Common myeloid progenitor, CD34-positive (primary cell): ENCODE measurements around the gene DCLRE1B.

Experiments
- CTCF ChIA-PET: fragments of 350-600 bp; sonication (Branson Sonifier 250); formaldehyde crosslinking; loops from one replicate; lab custom pipeline; 2021; ENCODE audit warnings: antibody characterized with exemption; lab: Charles Lee
- POLR2A ChIA-PET: fragments of 350-600 bp; sonication (Branson Sonifier 250); formaldehyde crosslinking; loops from one replicate; lab custom pipeline; 2021; ENCODE audit warnings: antibody characterized with exemption; lab: Charles Lee
- DNase-seq, 3 donors: peaks; one replicate each; pipeline versions ENCODE4 v3.0.0 to v3.0.0-alpha.2; 2013
- H3K27ac ChIP-seq, 2 experiments: 1 replicate in 1 of 2; 2 replicates in 1 of 2; pipeline ENCODE4 v1.7.0; 2013; ENCODE audit warnings: inconsistent platforms in 2 of 2, low read length in 2 of 2, mild to moderate bottlenecking in 2 of 2, low read depth in 1 of 2, moderate library complexity in 1 of 2; ENCODE audit not compliant: severe bottlenecking in 2 of 2, insufficient read depth in 1 of 2, poor library complexity in 1 of 2
- H3K27me3 ChIP-seq, 5 experiments: replicated peaks in 2 of 5; 1 replicate in 3 of 5; 2 replicates in 2 of 5; pipeline versions ENCODE4 v1.6.1 to v1.7.0; 2013; ENCODE audit warnings: low read length in 4 of 5, mild to moderate bottlenecking in 2 of 5, moderate library complexity in 2 of 5, inconsistent platforms in 1 of 5; ENCODE audit not compliant: insufficient read depth in 5 of 5, control insufficient read depth in 4 of 5
- H3K36me3 ChIP-seq, 4 experiments: 1 replicate in 2 of 4; 2 replicates in 2 of 4; pipeline versions ENCODE4 v1.6.1 to v1.7.0; 2013; ENCODE audit warnings: low read length in 3 of 4, control low read depth in 1 of 4, mild to moderate bottlenecking in 1 of 4; ENCODE audit not compliant: control insufficient read depth in 4 of 4, insufficient read depth in 4 of 4
- H3K4me1 ChIP-seq, 4 experiments: 1 replicate in 3 of 4; 2 replicates in 1 of 4; pipeline versions ENCODE4 v1.6.1 to v1.7.1; 2013; ENCODE audit warnings: low read length in 3 of 4, mild to moderate bottlenecking in 3 of 4, control low read depth in 1 of 4, inconsistent platforms in 1 of 4, moderate library complexity in 1 of 4; ENCODE audit not compliant: control insufficient read depth in 4 of 4, insufficient read depth in 4 of 4; ENCODE audit errors: control extremely low read depth in 1 of 4
- H3K4me3 ChIP-seq, 7 experiments: 1 replicate in 4 of 7; 2 replicates in 3 of 7; pipeline versions ENCODE4 v1.5.1 to v1.7.0; 2013; ENCODE audit warnings: mild to moderate bottlenecking in 7 of 7, low read length in 6 of 7, moderate library complexity in 6 of 7, inconsistent platforms in 2 of 7, low read depth in 2 of 7, control low read depth in 1 of 7; ENCODE audit not compliant: insufficient read depth in 4 of 7, control insufficient read depth in 1 of 7; ENCODE audit errors: extremely low read depth in 1 of 7
- H3K9me3 ChIP-seq, 5 experiments: 1 replicate in 4 of 5; 2 replicates in 1 of 5; pipeline versions ENCODE4 v1.6.1 to v1.7.1; 2013; ENCODE audit warnings: low read length in 4 of 5, mild to moderate bottlenecking in 2 of 5, inconsistent platforms in 1 of 5, low read depth in 1 of 5, moderate library complexity in 1 of 5; ENCODE audit not compliant: control insufficient read depth in 4 of 5, insufficient read depth in 2 of 5; ENCODE audit errors: control extremely low read depth in 1 of 5
- WGBS: methylation state at CpG from one replicate; pipeline ENCODE4 v1.1.5; 2013; ENCODE audit not compliant: insufficient coverage; 5-methylcytosine and 5-hydroxymethylcytosine counted together

Gene DCLRE1B

DNA sequence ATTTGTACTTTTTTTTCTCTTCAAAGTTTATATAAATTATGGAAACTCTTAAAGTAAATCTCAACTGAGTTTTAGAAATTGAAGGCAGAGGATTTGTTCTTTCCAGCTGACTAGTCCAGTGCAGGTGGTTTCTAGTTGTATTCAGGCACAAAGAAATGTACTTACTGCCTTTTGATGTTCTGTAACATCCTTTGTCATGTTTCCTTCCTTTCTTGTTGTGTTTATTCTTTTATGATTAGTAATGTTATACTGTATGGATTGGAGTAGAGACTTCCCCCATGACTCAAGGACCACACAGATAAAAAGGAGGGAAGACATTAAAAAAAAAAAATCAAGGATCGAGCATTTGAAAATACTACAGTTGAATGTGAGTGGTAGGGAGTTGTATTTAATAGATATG is 32.0 kb downstream of the DCLRE1B start:
- WGBS, result no CpG with 5 or more reads among the region's 1 CpG

DNA sequence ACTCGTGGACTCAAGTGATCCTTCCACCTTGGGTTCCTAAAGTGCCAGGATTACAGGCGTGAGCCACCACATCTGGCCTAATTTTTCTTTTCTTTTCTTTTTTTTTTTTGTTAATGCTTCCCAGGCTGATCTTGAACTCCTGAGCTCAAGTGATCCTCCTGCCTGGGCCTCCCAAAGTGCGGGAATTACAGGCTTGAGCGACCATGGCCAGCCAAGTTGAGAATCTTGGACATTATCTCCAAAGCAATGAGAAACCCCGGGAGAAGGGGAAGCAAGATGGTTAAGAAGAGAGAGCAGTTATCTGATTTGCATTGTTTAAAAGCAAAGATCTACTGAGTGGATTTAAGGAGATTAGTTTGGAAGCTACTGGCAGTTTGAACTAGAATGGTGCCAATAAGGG is 33.1 kb downstream of the DCLRE1B start:
- POLR2A ChIA-PET, result no interaction called here

More for the DNA sequence above, 32.0 kb downstream of the DCLRE1B start:
- Histone ChIP-seq H3K36me3 (peaks cover 5 to 18% (median 10%) of the 10 kb centered on the region in 4 experiments), H3K9me3 (no peaks in the 10 kb centered on the region), H3K27ac (no peak overlapping the region), H3K27me3 (no peaks in the 10 kb centered on the region), H3K4me1 (peaks cover 26 to 78% (median 68%) of the 10 kb centered on the region in 4 experiments), H3K4me3 (no peak overlapping the region)
- DNase-seq, result no peak
- CTCF ChIA-PET, result interaction anchor here (1.3 to 18.7 kb wide), 2 partner anchors 8 to 14 kb away, joined by 3 to 212 read pairs; partner anchors contain the start of gene HIPK1
- POLR2A ChIA-PET, result no interaction called here

DNA sequence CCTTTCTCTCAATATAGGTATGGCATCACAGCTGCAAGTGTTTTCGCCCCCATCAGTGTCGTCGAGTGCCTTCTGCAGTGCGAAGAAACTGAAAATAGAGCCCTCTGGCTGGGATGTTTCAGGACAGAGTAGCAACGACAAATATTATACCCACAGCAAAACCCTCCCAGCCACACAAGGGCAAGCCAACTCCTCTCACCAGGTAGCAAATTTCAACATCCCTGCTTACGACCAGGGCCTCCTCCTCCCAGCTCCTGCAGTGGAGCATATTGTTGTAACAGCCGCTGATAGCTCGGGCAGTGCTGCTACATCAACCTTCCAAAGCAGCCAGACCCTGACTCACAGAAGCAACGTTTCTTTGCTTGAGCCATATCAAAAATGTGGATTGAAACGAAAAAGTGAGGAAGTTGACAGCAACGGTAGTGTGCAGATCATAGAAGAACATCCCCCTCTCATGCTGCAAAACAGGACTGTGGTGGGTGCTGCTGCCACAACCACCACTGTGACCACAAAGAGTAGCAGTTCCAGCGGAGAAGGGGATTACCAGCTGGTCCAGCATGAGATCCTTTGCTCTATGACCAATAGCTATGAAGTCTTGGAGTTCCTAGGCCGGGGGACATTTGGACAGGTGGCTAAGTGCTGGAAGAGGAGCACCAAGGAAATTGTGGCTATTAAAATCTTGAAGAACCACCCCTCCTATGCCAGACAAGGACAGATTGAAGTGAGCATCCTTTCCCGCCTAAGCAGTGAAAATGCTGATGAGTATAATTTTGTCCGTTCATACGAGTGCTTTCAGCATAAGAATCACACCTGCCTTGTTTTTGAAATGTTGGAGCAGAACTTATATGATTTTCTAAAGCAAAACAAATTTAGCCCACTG is 35.5 kb downstream of the DCLRE1B start:
- peak overlapping the region in 4 of 7 experiments; percentile 1 to 22 (median 20) for H3K4me3 ChIP-seq
- peaks cover 0 to 5% (median 0%) of the 10 kb centered on the region in 5 experiments for H3K9me3 ChIP-seq
- peaks cover 10 to 52% (median 40%) of the 10 kb centered on the region in 4 experiments for H3K4me1 ChIP-seq
- ChIA-PET POLR2A (interaction anchor here (1.3 kb wide), 1 partner anchor 12 kb away, joined by 7 read pairs; the partner anchor contains the start of gene HIPK1), CTCF (interaction anchor here (0.9 to 18.7 kb wide), 4 partner anchors 11 to 79 kb away, joined by 3 to 212 read pairs (median 14); partner anchors contain the start of gene HIPK1)
- peak overlapping the region; percentile 2 to 28 for H3K27ac ChIP-seq
- 58% methylated on average over 13 of the region's 16 CpGs for WGBS
- DNase-seq, result peak; percentile 44 to 87 (median 86)
- H3K27me3 ChIP-seq, result no peaks in the 10 kb centered on the region
- H3K36me3 ChIP-seq, result peaks cover 9 to 40% (median 24%) of the 10 kb centered on the region in 4 experiments

More for the DNA sequence above, 33.1 kb downstream of the DCLRE1B start:
- Histone ChIP-seq H3K36me3 (peaks cover 7 to 23% (median 14%) of the 10 kb centered on the region in 4 experiments), H3K9me3 (no peaks in the 10 kb centered on the region), H3K27ac (no peak overlapping the region), H3K4me1 (peaks cover 17 to 68% (median 57%) of the 10 kb centered on the region in 4 experiments), H3K4me3 (no peak overlapping the region), H3K27me3 (no peaks in the 10 kb centered on the region)
- CTCF ChIA-PET, result interaction anchor here (1.0 to 18.7 kb wide), 3 partner anchors 9 to 98 kb away, joined by 3 to 212 read pairs (median 3); partner anchors contain the start of gene HIPK1
- WGBS, result 98% methylated on average over 4 of the region's 5 CpGs
- DNase-seq, result no peak

DNA sequence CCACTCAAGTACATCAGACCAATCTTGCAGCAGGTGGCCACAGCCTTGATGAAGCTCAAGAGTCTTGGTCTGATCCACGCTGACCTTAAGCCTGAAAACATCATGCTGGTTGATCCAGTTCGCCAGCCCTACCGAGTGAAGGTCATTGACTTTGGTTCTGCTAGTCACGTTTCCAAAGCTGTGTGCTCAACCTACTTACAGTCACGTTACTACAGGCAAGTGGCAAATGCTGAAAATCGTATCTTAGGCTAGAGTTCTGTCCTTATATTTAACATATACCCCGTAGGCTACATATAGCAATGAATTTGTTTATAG is 36.1 kb downstream of the DCLRE1B start:
- CTCF ChIA-PET, result interaction anchor here (0.9 to 18.7 kb wide), 4 partner anchors 10 to 80 kb away, joined by 3 to 212 read pairs (median 14); partner anchors contain the start of gene HIPK1

DNA sequence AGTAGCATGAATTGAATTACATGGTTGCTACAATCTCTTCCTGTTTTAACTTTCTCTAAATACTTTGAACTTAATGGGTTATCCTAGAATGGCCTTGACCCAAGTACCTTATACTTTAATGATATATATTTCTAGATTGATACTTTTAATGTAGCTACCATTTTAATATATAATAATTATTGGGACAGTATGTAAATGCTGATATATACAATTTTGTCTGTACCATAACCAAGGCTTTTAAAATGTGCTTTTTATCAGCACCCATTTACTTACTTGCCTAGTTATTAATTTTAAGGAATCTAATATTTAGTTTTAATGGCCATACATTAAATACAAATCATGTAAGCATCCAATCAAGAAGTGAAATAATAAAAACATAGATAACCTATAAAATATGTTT is 37.4 kb downstream of the DCLRE1B start:
- DNase-seq, result no peak
- CTCF ChIA-PET, result interaction anchor here (18.7 kb wide), 1 partner anchor 9 kb away, joined by 212 read pairs; no protein-coding TSS in a partner anchor
- Histone ChIP-seq H3K27ac (no peak overlapping the region), H3K4me3 (no peak overlapping the region), H3K36me3 (peaks cover 9 to 40% (median 27%) of the 10 kb centered on the region in 4 experiments), H3K27me3 (no peaks in the 10 kb centered on the region), H3K9me3 (peaks cover 0 to 5% (median 0%) of the 10 kb centered on the region in 5 experiments), H3K4me1 (peaks cover 21 to 56% (median 48%) of the 10 kb centered on the region in 4 experiments)
- POLR2A ChIA-PET, result no interaction called here

More for the DNA sequence above, 36.1 kb downstream of the DCLRE1B start:
- H3K27me3 ChIP-seq, result no peaks in the 10 kb centered on the region
- POLR2A ChIA-PET, result interaction anchor here (1.3 kb wide), 1 partner anchor 12 kb away, joined by 7 read pairs; the partner anchor contains the start of gene HIPK1
- no peak overlapping the region for H3K4me3 ChIP-seq
- no peak for DNase-seq
- H3K27ac ChIP-seq, result no peak overlapping the region
- peaks cover 0 to 5% (median 0%) of the 10 kb centered on the region in 5 experiments for H3K9me3 ChIP-seq
- H3K36me3 ChIP-seq, result peaks cover 9 to 40% (median 27%) of the 10 kb centered on the region in 4 experiments
- WGBS, result 94% methylated on average over 4 of the region's 7 CpGs
- peaks cover 14 to 54% (median 44%) of the 10 kb centered on the region in 4 experiments for H3K4me1 ChIP-seq

DNA sequence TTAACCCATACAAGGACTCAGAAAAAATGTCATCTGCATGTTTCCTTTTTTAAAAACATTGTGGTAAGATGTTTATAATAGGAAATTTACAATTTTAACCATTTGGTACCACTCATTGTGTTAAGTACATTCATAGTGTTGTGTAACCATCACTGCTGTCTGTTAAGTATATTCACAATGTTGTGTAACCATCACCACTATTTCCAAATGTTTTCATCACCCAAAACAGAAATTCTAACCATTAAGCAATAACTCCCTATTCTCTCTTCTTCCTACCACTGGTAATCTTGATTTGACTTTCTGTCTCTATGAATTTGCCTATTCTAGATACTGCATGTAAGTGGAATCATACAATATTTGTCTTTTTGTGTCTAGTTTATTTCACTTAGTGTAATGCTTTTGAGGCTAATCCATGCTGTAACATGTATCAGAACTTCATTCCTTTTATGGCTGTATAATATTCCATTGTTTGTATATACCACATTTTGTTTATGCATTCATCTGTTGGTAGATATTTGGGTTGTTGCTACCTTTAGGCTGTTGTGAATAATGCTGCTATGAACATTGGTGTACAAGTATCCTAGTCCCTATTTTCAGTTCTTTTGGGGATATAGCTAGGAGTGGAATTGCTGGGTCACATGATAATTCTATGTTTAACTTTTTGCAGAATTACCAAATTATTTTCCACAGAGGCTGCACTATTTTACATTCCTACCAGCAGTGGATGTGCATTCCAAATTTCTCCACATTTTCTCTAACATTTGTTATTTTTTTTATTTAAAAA is 38.1 kb downstream of the DCLRE1B start:
- ChIA-PET POLR2A (no interaction called here), CTCF (interaction anchor here (18.7 kb wide), 1 partner anchor 8 kb away, joined by 212 read pairs; no protein-coding TSS in a partner anchor)
- no peak for DNase-seq
- H3K4me3 ChIP-seq, result no peak overlapping the region
- H3K9me3 ChIP-seq, result peaks cover 0 to 5% (median 0%) of the 10 kb centered on the region in 5 experiments
- H3K27ac ChIP-seq, result no peak overlapping the region
- H3K36me3 ChIP-seq, result peaks cover 9 to 40% (median 27%) of the 10 kb centered on the region in 4 experiments
- no peaks in the 10 kb centered on the region for H3K27me3 ChIP-seq
- H3K4me1 ChIP-seq, result peaks cover 26 to 57% (median 47%) of the 10 kb centered on the region in 4 experiments
